Subcutaneous adipose tissue (tissue), 4 donors: ENCODE data around the gene PPP2R2D. TPM values are rescaled to one million over a fixed set of nuclear protein-coding genes. Genes with fewer than 3 reads are reported as not detected.

Experiments used
- total RNA-seq, 4 donors: library from RNA; depleted of rRNA; stranded (reverse); fragments of >200 nt; gene quantifications; one replicate each; pipeline ENCODE4 v1.1.0, GENCODE V29; 2016
- TF ChIP-seq, protein P1 (sequence below): fragments of 450-650 bp; IDR thresholded peaks from one replicate; pipeline ENCODE4 v1.5.1; 2016; ENCODE audit warnings: low read depth, mild to moderate bottlenecking, control low read depth, antibody characterized with exemption, moderate library complexity

PPP2R2D gene
- total RNA-seq, 4 donors from 2014 or later = 27.5 to 41.4 (median 29.5) TPM

DNA sequence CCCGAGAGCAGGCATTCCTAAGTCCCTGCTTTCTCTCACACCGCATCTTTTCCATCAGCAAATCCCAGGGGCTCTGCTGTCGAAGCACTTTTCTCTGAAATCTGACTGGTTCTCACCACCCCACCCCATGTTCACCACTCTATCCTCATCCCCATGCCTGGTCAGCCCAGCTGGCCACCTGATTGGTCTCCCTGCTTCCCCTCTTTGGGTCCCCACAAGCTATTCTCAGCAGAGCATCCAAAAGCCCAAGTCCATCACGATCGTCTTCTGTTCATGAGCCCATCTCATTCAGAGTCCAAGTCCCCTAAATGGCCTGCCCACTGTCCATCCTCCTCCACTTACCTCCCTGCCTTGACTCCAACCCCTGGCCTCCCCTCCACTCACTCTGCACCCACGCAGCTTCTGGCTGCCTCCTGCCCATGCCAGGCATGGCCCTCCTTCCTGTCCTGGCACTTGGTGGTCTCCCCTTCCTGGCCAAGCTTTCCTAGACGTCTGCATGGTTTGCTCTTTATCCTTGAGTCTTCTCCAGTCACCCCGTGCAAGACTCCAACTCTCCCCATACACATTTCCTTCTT, 1.6 kb upstream of the PPP2R2D start:
- TF ChIP-seq, protein P1, sequence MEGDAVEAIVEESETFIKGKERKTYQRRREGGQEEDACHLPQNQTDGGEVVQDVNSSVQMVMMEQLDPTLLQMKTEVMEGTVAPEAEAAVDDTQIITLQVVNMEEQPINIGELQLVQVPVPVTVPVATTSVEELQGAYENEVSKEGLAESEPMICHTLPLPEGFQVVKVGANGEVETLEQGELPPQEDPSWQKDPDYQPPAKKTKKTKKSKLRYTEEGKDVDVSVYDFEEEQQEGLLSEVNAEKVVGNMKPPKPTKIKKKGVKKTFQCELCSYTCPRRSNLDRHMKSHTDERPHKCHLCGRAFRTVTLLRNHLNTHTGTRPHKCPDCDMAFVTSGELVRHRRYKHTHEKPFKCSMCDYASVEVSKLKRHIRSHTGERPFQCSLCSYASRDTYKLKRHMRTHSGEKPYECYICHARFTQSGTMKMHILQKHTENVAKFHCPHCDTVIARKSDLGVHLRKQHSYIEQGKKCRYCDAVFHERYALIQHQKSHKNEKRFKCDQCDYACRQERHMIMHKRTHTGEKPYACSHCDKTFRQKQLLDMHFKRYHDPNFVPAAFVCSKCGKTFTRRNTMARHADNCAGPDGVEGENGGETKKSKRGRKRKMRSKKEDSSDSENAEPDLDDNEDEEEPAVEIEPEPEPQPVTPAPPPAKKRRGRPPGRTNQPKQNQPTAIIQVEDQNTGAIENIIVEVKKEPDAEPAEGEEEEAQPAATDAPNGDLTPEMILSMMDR = no peak

DNA sequence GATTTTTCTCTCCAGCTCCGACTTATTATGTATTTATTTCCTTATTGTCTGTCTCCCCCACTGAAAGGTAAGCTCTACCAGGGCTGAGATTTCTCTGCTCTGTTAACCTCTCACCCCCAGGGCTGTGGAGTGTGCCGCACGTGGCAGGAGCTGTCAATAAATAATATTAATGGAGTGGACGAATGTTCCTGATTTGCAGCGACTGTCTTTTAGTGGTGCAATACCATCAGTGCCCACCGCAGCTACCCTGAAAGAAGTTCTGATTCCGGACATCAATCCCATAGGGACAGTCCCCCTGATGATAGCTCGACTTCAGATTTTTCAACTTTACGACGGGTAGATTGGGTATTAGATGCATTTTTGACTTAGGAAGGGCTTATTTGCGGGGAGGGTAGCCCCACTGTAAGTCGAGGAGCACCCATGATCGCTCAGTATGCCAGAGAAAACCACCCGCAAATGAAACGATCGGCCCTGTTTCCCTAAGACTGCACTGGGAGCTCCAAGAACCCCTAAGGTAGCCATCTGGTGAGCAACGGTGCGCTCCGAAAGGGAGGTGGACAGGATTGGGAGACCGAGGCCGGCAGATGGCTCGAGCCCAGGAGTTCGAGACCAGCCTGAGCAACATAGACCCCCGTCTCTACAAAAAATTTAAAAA, 986 bp upstream of the PPP2R2D start:
- TF ChIP-seq, protein P1 = no peak

DNA sequence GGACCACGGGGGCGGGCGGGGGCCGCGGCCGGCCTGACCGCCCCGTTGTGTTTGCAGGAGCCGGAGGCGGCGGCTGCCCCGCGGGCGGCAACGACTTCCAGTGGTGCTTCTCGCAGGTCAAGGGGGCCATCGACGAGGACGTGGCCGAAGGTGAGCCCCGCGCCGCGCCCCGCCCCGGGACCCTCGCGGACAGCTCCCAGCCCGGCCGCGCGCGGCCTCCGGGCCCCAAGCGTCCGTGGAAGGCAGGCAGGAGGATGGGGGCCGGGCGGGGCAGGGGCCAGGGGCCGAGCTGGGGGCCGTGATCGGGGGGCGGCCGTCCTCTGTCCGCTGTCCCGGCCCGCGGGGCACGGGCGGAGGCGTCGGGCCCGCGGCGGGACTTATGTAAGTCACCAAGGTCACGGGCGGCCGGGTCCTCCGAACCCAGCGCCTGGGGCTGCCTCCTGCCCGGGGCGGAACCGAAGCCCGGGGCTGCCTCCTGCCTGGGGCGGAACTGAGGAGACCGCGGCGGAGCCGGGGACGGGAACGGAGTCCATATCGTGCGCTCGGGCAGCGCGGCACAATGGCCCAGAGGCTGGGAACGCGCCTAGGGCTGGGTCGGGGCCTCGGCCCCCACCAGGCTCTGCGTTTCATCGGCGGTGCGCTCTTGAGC, 497 bp downstream of the PPP2R2D start:
- TF ChIP-seq, protein P1 = no peak

DNA sequence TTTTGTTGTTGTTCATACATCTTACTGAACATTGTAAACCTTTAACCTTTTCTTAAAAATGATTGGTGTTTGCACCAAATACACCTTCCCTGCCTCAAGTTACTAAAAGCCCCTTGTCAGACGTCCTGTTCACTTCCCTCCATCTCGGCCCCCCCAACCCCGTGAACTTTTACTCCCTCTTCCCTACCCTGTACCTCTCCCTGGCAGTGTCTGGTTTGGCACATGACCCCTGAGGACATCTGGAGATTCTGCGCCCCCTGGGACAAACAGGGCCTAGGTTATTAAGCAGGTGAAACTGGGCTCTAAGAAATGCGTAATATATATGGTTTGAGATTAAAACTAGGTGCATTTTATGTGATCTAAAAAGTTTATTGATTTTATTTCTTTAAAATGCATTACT, 1.4 kb downstream of the PPP2R2D start:
- TF ChIP-seq, protein P1 = no peak

DNA sequence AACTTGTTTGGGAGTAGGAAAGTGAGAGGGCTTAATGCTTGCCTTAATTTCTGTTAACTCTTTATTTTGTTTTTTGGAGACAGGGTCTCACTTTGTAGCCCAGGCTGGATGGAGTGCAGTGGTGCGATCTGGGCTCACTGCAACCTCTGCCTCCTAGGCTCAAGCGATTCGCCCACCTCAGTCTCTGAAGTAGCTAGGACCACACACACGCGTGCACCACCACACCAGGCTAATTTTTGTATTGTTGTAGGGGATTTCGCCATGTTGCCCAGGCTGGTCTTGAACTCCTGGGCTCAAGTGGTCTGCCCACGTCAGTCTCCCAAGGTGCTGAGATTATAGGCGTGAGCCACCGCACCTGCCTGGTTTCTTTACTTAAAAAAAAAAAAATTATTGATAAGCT, 1.9 kb downstream of the PPP2R2D start:
- TF ChIP-seq, protein P1 = no peak

DNA sequence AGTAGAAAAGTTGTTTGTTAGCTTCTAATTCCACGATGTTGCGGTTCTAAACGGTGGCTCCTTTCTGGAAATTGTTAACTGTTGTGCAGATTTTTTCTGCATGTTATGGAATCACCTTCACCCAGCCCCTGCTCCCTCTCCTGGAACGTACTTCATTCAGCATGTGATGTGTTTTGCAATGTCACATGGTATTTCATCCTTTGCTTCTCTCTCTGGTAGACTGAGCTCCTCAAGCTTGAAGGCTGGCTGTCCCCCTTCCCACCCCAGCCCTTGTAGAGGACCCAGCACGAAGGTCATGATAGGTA, 4.4 kb downstream of the PPP2R2D start:
- TF ChIP-seq, protein P1 = no peak

DNA sequence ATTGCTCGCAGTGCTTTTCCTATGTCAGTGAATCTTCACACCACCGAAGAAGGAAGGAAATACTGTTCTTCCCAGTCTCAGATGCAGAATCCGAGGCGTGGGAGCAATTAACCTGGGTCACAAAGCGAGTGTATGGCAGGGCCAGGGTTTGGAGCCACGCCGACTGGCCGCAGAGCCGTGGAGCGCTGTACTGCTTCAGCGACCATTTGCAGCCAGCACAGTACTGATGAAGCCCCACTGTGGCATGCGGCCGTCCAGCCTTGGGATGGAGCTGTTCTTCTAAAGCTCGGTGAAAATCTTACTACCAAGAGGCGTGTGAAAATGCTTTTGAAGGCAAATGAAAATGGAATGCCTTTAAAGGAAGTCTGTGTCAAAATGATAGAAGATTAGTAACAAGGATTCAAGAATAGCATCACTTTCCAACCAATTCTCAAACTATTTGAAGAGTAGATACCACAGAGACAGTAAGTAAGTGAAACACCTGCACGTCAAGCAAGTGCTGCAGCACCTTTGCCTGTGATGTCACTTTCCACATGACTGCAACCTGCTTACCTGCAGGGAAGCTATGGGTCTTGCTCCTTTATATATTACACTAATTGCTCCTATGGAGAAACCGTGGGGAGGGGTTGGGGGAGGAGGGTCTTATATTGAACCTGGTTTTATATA, 4.9 kb downstream of the PPP2R2D start:
- TF ChIP-seq, protein P1 = no peak
